CD4-positive, alpha-beta memory T cell (primary cell): ENCODE data around the gene RCL1. TPM values are rescaled to one million over a fixed set of nuclear protein-coding genes. Genes with fewer than 3 reads are reported as not detected.

Experiments
- CTCF ChIA-PET: fragments of 350-600 bp; sonication (Branson Sonifier 250); formaldehyde crosslinking; loops from one replicate; lab custom pipeline; 2021; ENCODE audit warnings: inconsistent platforms; ENCODE audit not compliant: partially characterized antibody; lab: Charles Lee
- POLR2A ChIA-PET: fragments of 350-600 bp; sonication (Branson Sonifier 250); formaldehyde crosslinking; loops from one replicate; lab custom pipeline; 2021; ENCODE audit not compliant: partially characterized antibody; lab: Charles Lee
- DNase-seq, 5 donors: peaks; one replicate each; pipeline versions ENCODE4 v3.0.0 to v3.0.0-alpha.2; 2020 to 2022; ENCODE audit warnings: mixed read lengths in 1 of 5
- H3K27ac ChIP-seq: one replicate; pipeline ENCODE4 v1.7.0; 2013; ENCODE audit warnings: low read depth, low read length
- H3K27me3 ChIP-seq: 2 replicates; pipeline ENCODE4 v1.7.0; 2013; ENCODE audit warnings: mild to moderate bottlenecking, low read length, moderate library complexity; ENCODE audit not compliant: insufficient read depth
- H3K36me3 ChIP-seq: 2 replicates; pipeline ENCODE4 v1.7.0; 2013; ENCODE audit warnings: mild to moderate bottlenecking, low read length, moderate library complexity; ENCODE audit not compliant: insufficient read depth
- H3K4me1 ChIP-seq: 2 replicates; pipeline ENCODE4 v1.7.0; 2013; ENCODE audit warnings: mild to moderate bottlenecking, low read length, moderate library complexity; ENCODE audit not compliant: insufficient read depth
- H3K4me3 ChIP-seq, 2 donors: one replicate each; pipeline ENCODE4 v1.7.0; 2013; ENCODE audit warnings: low read length in 2 of 2, mild to moderate bottlenecking in 1 of 2
- H3K9me3 ChIP-seq, 2 donors: one replicate each; pipeline ENCODE4 v1.7.0; 2013; ENCODE audit warnings: low read length in 2 of 2, control low read depth in 1 of 2; ENCODE audit not compliant: control insufficient read depth in 1 of 2
- H3K27ac Mint-ChIP-seq, 7 donors: one replicate each; pipeline ENCODE4 v1.8.0; 2020 to 2021; ENCODE audit warnings: mixed read lengths in 7 of 7, mild to moderate bottlenecking in 6 of 7, inconsistent platforms in 3 of 7, moderate library complexity in 3 of 7
- H3K27me3 Mint-ChIP-seq, 2 donors: one replicate each; pipeline ENCODE4 v1.8.0; 2020 to 2021; ENCODE audit warnings: mixed read lengths in 2 of 2
- H3K36me3 Mint-ChIP-seq, 2 donors: one replicate each; pipeline ENCODE4 v1.8.0; 2020 to 2021; ENCODE audit warnings: mixed read lengths in 2 of 2, inconsistent platforms in 1 of 2, mild to moderate bottlenecking in 1 of 2
- H3K4me1 Mint-ChIP-seq, 4 donors: one replicate each; pipeline ENCODE4 v1.8.0; 2020 to 2021; ENCODE audit warnings: mixed read lengths in 4 of 4, mild to moderate bottlenecking in 1 of 4
- H3K4me3 Mint-ChIP-seq, 8 donors: one replicate each; pipeline ENCODE4 v1.8.0; 2020 to 2021; ENCODE audit warnings: mixed read lengths in 8 of 8, mild to moderate bottlenecking in 7 of 8, moderate library complexity in 6 of 8, inconsistent platforms in 3 of 8
- H3K9me3 Mint-ChIP-seq, 8 donors: one replicate each; pipeline ENCODE4 v1.8.0; 2020 to 2021; ENCODE audit warnings: mixed read lengths in 8 of 8, mild to moderate bottlenecking in 5 of 8, inconsistent platforms in 3 of 8, moderate library complexity in 1 of 8
- intact Hi-C: fragments of 100-400 bp; cut with micrococcal nuclease; formaldehyde crosslinking; loops from one replicate; pipeline ENCODE4 v1.15.1; 2023
- polyA plus RNA-seq, 2 donors: library from polyadenylated mRNA; unstranded; fragments of 300-500 nt; fragmentation: Illumina TruSeq; gene quantifications; one replicate each; pipeline ENCODE4 v1.2.3, GENCODE V29; 2021
- total RNA-seq, 2 experiments: library from RNA; stranded (reverse); gene quantifications; one replicate each; pipeline ENCODE4 v1.2.3, GENCODE V29; 2021

The RCL1 gene
- total and polyA plus RNA-seq, 4 experiments from 2014 or later: 15.2 to 21.1 (median 16.7) TPM

DNA sequence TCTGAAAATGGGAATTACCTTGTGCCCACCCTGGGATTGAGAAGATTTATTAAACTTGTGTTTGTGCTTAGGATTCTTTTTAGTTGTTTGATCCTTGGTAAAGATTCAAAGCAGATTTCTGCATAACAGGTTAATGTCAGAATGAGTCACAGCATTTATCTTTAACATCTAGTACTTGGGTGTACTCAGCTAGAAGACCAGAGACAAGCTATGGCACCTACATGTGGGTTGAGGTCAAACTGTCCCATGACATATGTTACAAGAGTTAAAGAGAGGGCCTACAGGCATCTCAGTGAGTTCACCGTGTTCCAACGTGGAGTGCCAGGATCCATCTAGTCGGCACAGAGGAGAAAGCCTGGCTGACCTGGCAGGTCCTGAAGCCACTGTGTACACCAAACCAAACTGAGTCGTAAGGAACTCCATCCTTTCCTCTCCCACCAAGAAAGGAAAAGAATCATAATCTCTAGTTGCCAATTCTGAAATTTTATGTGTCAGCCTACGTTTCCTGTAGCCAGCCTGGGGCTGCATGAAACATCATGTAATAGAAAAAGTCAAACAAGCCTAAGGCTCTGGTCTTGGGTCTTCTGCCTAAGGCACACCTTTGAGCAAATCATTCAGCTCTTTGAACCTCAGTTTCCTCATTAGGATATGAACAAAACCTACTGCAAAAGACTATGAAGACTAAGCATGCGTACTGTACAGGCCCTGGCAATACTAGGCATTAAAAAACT, 73.7 kb downstream of the RCL1 start:
- no peaks in the 10 kb centered on the region for H3K9me3 Mint-ChIP-seq
- H3K36me3 Mint-ChIP-seq: peaks cover 10 to 14% of the 10 kb centered on the region in 2 donors
- no peaks in the 10 kb centered on the region for H3K9me3 ChIP-seq
- H3K4me3 ChIP-seq: no peak overlapping the region
- H3K27ac ChIP-seq: no peak overlapping the region
- H3K4me3 Mint-ChIP-seq: no peak overlapping the region
- H3K27me3 Mint-ChIP-seq: no peaks in the 10 kb centered on the region
- ChIA-PET POLR2A (no interaction called here), CTCF (interaction anchor here (1.0 to 1.2 kb wide), 2 partner anchors 16 to 44 kb away, joined by 3 read pairs; no protein-coding TSS in a partner anchor)
- no peak for DNase-seq
- peaks cover 4 to 11% (median 6%) of the 10 kb centered on the region in 4 donors for H3K4me1 Mint-ChIP-seq
- H3K27me3 ChIP-seq: no peaks in the 10 kb centered on the region
- no peaks in the 10 kb centered on the region for H3K4me1 ChIP-seq
- intact Hi-C loops: no loop called here
- H3K27ac Mint-ChIP-seq: peak overlapping the region in 1 of 7 donors; percentile 14
- H3K36me3 ChIP-seq: no peaks in the 10 kb centered on the region

DNA sequence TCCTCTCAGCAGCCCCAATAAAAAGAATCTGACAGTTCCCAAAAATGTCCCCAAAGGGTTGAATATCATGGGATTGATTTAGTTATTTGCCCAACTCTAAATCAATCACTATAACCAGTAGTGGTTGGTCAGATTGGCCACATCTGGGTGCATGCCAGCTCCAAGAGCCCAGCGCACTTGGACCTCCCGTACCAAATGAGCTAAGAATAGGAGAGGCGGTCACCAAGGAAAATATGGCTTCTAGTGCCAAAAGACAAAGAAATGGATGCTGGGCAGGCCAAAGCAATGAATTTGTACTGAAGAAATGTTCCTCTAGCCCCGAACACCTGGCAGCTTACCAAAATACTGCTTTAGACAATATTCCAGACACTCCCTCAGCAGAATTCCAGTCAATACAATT, 80.3 kb downstream of the RCL1 start:
- Histone ChIP-seq H3K36me3 (no peaks in the 10 kb centered on the region), H3K27me3 (no peaks in the 10 kb centered on the region), H3K4me1 (no peaks in the 10 kb centered on the region), H3K27ac (no peak overlapping the region), H3K4me3 (no peak overlapping the region), H3K9me3 (no peaks in the 10 kb centered on the region)
- H3K36me3 Mint-ChIP-seq: peaks cover 5 to 19% of the 10 kb centered on the region in 2 donors
- no peak for DNase-seq
- CTCF ChIA-PET: no interaction called here
- H3K9me3 Mint-ChIP-seq: no peaks in the 10 kb centered on the region
- POLR2A ChIA-PET: no interaction called here
- H3K27ac Mint-ChIP-seq: no peak overlapping the region
- H3K4me3 Mint-ChIP-seq: no peak overlapping the region
- intact Hi-C loops: no loop called here
- no peaks in the 10 kb centered on the region for H3K27me3 Mint-ChIP-seq
- H3K4me1 Mint-ChIP-seq: no peaks in the 10 kb centered on the region

- no peaks in the 10 kb centered on the region for H3K9me3 ChIP-seq
- Mint-ChIP-seq H3K27ac (no peak overlapping the region), H3K9me3 (no peaks in the 10 kb centered on the region), H3K36me3 (peaks cover 7 to 24% of the 10 kb centered on the region in 2 donors), H3K27me3 (no peaks in the 10 kb centered on the region), H3K4me1 (no peaks in the 10 kb centered on the region), H3K4me3 (no peak overlapping the region)
- H3K36me3 ChIP-seq: no peaks in the 10 kb centered on the region
- intact Hi-C loops: no loop called here
- H3K27me3 ChIP-seq: no peaks in the 10 kb centered on the region
- H3K27ac ChIP-seq: no peak overlapping the region
- DNase-seq: no peak
- no peak overlapping the region for H3K4me3 ChIP-seq
- ChIA-PET CTCF (no interaction called here), POLR2A (no interaction called here)
- H3K4me1 ChIP-seq: no peaks in the 10 kb centered on the region
Measured at GRCh38 chr9:4875559-4875958, 82.8 kb downstream of the RCL1 start.

- H3K9me3 Mint-ChIP-seq: no peaks in the 10 kb centered on the region
- no peaks in the 10 kb centered on the region for H3K27me3 Mint-ChIP-seq
- Histone ChIP-seq H3K4me1 (no peaks in the 10 kb centered on the region), H3K27me3 (no peaks in the 10 kb centered on the region), H3K4me3 (no peak overlapping the region), H3K9me3 (no peaks in the 10 kb centered on the region), H3K36me3 (no peaks in the 10 kb centered on the region), H3K27ac (no peak overlapping the region)
- H3K27ac Mint-ChIP-seq: no peak overlapping the region
- intact Hi-C loops: no loop called here
- POLR2A ChIA-PET: no interaction called here
- H3K4me3 Mint-ChIP-seq: no peak overlapping the region
- no peaks in the 10 kb centered on the region for H3K4me1 Mint-ChIP-seq
- DNase-seq: no peak
- H3K36me3 Mint-ChIP-seq: peaks cover 7 to 20% of the 10 kb centered on the region in 2 donors
- CTCF ChIA-PET: no interaction called here
Measured at GRCh38 chr9:4879115-4879558, 86.4 kb downstream of the RCL1 start.

- H3K27me3 Mint-ChIP-seq: no peaks in the 10 kb centered on the region
- no peak for DNase-seq
- no peak overlapping the region for H3K27ac ChIP-seq
- no peaks in the 10 kb centered on the region for H3K9me3 Mint-ChIP-seq
- H3K36me3 ChIP-seq: no peaks in the 10 kb centered on the region
- H3K9me3 ChIP-seq: no peaks in the 10 kb centered on the region
- H3K4me1 ChIP-seq: no peaks in the 10 kb centered on the region
- H3K27ac Mint-ChIP-seq: peak overlapping the region in 1 of 7 donors; percentile 58
- POLR2A ChIA-PET: no interaction called here
- H3K27me3 ChIP-seq: no peaks in the 10 kb centered on the region
- H3K4me1 Mint-ChIP-seq: no peaks in the 10 kb centered on the region
- CTCF ChIA-PET: no interaction called here
- H3K4me3 ChIP-seq: no peak overlapping the region
- intact Hi-C loops: no loop called here
- peaks cover 0 to 16% of the 10 kb centered on the region in 2 donors for H3K36me3 Mint-ChIP-seq
- no peak overlapping the region for H3K4me3 Mint-ChIP-seq
Measured at GRCh38 chr9:4883326-4883873, 90.7 kb downstream of the RCL1 start.

DNA sequence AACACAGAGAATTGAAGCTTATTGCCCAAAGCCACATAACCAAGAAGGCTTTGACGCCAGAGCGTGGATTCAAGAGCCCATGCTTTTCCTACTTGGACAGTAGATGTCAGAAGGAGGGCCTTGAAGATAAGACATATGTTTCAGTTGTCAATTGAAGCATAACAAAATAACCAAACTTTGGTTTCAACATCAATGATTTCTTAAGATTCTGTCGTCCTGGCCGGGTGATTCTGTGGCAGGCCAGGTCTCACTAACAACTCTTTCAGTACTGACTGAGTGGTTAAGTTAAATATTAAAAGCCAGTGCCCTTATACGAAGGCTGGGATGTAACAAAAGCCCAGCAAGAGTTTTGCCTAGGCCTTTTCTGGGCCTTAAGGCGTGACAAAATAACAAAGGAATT, 94.0 kb downstream of the RCL1 start:
- no peak overlapping the region for H3K4me3 ChIP-seq
- H3K27me3 Mint-ChIP-seq: no peaks in the 10 kb centered on the region
- no peak for DNase-seq
- peaks cover 0 to 16% of the 10 kb centered on the region in 2 donors for H3K36me3 Mint-ChIP-seq
- no peaks in the 10 kb centered on the region for H3K4me1 Mint-ChIP-seq
- H3K36me3 ChIP-seq: no peaks in the 10 kb centered on the region
- H3K27ac ChIP-seq: no peak overlapping the region
- POLR2A ChIA-PET: no interaction called here
- CTCF ChIA-PET: no interaction called here
- H3K27ac Mint-ChIP-seq: no peak overlapping the region
- no peaks in the 10 kb centered on the region for H3K9me3 ChIP-seq
- H3K4me1 ChIP-seq: no peaks in the 10 kb centered on the region
- no peaks in the 10 kb centered on the region for H3K27me3 ChIP-seq
- intact Hi-C loops: no loop called here
- no peak overlapping the region for H3K4me3 Mint-ChIP-seq
- no peaks in the 10 kb centered on the region for H3K9me3 Mint-ChIP-seq

- ChIA-PET POLR2A (no interaction called here), CTCF (no interaction called here)
- peaks cover 0 to 16% of the 10 kb centered on the region in 2 donors for H3K36me3 Mint-ChIP-seq
- H3K27me3 Mint-ChIP-seq: no peaks in the 10 kb centered on the region
- Histone ChIP-seq H3K27ac (no peak overlapping the region), H3K27me3 (no peaks in the 10 kb centered on the region), H3K9me3 (no peaks in the 10 kb centered on the region), H3K36me3 (no peaks in the 10 kb centered on the region), H3K4me3 (no peak overlapping the region), H3K4me1 (no peaks in the 10 kb centered on the region)
- H3K4me3 Mint-ChIP-seq: no peak overlapping the region
- intact Hi-C loops: no loop called here
- DNase-seq: no peak
- H3K4me1 Mint-ChIP-seq: no peaks in the 10 kb centered on the region
- H3K9me3 Mint-ChIP-seq: no peaks in the 10 kb centered on the region
- no peak overlapping the region for H3K27ac Mint-ChIP-seq
Measured at GRCh38 chr9:4887556-4887955, 94.8 kb downstream of the RCL1 start.
